Right cardiac atrium (tissue), 5 donors: Measurements from ENCODE around the gene DLG2. TPM values are rescaled to one million over a fixed set of nuclear protein-coding genes. Genes with fewer than 3 reads are reported as not detected.

Experiments used
- ATAC-seq, 2 donors: fragments of 200-7000 bp; cut with Tn5 transposase; one replicate each; pipeline versions ENCODE4 v1.8.0 to v1.9.1; 2020; ENCODE audit warnings: moderate library complexity in 2 of 2, mild to moderate bottlenecking in 1 of 2
- DNase-seq, 3 donors: peaks; one replicate each; pipeline ENCODE4 v3.0.0-alpha.2; 2020
- H3K27ac ChIP-seq: one replicate; pipeline ENCODE4 v1.5.1; 2013; ENCODE audit warnings: mild to moderate bottlenecking, low read length, control low read depth, moderate library complexity
- H3K27me3 ChIP-seq: one replicate; pipeline ENCODE4 v1.6.1; 2013; ENCODE audit not compliant: control insufficient read depth, insufficient read depth
- H3K4me1 ChIP-seq: one replicate; pipeline ENCODE4 v1.6.1; 2013; ENCODE audit warnings: low read length; ENCODE audit not compliant: control insufficient read depth, insufficient read depth
- H3K4me3 ChIP-seq: one replicate; pipeline ENCODE4 v1.5.1; 2013; ENCODE audit warnings: low read length, control low read depth
- H3K9me3 ChIP-seq: one replicate; pipeline ENCODE4 v1.6.1; 2013; ENCODE audit warnings: low read length; ENCODE audit not compliant: control insufficient read depth
- WGBS: extraction: QIAGEN DNeasy Blood & Tissue Kit; methylation state at CpG from one replicate; pipeline ENCODE4 v1.1.7; 2013; 5-methylcytosine and 5-hydroxymethylcytosine counted together
- intact Hi-C, 4 donors: fragments of 100-400 bp; cut with DNase I; formaldehyde crosslinking; loops; one replicate each; pipeline versions ENCODE4 v1.11.0 to v1.14.0; 2022 to 2023
- polyA plus RNA-seq: library from polyadenylated mRNA; stranded (reverse); fragments of 200-250 nt; gene quantifications from one replicate; pipeline ENCODE4 v1.2.3, GENCODE V29; 2013
- total RNA-seq, 4 donors: library from RNA; stranded (reverse); fragmentation: NEBNext Ultra II Directional; extraction: Animal tissue kit (Norgen Biotek cat#: 25700); gene quantifications; one replicate each; pipeline ENCODE4 v1.2.1, GENCODE V29; 2021
- donor health status: healthy with polysubstance abuse.
- donor health status: DM: no; HTN: yes; CAD: no.
- donor health status: DM: no; HTN: no; CAD: no.
- donor health status: DM: no; HTN: yes; CAD: no; lungs with severe emphysema.
- donor health status: DM: yes; HTN: yes; CAD: no.

The DLG2 gene
- total and polyA plus RNA-seq, 5 donors: 2.3 to 10.5 (median 9.4) TPM

DNA sequence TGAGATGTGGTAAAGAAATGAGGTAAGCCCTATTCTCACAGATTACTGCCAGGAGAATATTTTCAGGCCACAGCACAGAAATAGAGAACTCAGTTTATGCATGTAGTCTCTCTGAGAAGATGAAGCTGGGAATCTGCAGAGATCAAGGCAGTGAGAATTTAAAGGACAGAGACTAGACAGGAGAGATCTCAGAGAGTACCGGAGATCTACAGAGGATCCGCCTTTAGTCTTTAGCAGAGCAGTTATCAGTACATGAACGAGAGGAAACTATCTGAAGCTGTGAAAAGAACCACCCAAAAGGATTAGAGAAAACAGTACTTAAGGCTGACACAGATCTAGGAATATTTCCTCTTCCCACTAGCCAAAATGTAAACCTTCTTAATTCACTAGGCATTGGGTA lies 101.5 kb downstream of the DLG2 start:
- WGBS: 37% methylated on average over 3 of the region's 3 CpGs
- no peak for DNase-seq
- no peaks in the 10 kb centered on the region for H3K27me3 ChIP-seq
- intact Hi-C loops: no loop called here
- peaks cover 2% of the 10 kb centered on the region for H3K9me3 ChIP-seq
- peaks cover 3% of the 10 kb centered on the region for H3K4me1 ChIP-seq
- ATAC-seq: no peak
- no peak overlapping the region for H3K4me3 ChIP-seq
- H3K27ac ChIP-seq: no peak overlapping the region

DNA sequence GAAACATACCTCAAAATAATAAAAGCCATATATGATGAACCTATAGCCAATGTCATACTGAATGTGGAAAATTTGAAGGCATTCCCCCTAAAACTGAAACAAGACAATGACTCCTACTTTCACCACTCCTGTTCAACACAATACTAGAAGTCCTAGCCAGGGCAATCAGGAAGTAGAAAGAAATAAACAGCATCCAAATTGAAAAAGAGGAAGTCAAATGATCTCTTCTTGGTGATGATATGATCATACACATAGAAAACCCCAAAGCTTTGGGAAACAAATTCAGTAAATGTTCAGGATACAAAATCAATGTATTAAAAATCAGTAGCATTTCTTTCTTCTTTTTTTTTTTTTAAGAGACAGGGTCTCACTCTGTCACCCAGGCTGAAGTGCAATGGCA lies 109.9 kb downstream of the DLG2 start:
- no peaks in the 10 kb centered on the region for H3K27me3 ChIP-seq
- ATAC-seq: no peak
- no peak overlapping the region for H3K27ac ChIP-seq
- no peak overlapping the region for H3K4me3 ChIP-seq
- H3K4me1 ChIP-seq: no peaks in the 10 kb centered on the region
- DNase-seq: no peak
- intact Hi-C loops: no loop called here
- H3K9me3 ChIP-seq: no peaks in the 10 kb centered on the region

DNA sequence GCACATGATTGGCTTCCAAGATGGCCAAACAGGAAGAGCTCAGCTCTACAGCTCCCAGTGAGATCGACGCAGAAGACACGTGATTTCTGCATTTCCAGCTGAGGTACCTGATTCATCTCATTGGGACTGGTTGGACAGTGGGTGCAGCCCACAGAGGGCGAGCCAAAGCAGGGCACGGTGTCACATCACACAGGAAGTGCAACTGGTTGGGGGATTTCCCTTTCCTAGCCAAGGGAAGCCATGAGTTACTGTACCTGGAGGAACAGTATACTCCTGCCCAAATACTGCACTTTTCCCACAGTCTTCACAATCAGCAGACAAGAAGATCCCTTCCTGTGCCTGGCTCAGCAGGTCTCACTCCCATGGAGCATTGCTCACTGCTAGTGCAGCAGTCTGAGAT lies 131.2 kb downstream of the DLG2 start:
- intact Hi-C loops: no loop called here
- H3K27me3 ChIP-seq: no peaks in the 10 kb centered on the region

DNA sequence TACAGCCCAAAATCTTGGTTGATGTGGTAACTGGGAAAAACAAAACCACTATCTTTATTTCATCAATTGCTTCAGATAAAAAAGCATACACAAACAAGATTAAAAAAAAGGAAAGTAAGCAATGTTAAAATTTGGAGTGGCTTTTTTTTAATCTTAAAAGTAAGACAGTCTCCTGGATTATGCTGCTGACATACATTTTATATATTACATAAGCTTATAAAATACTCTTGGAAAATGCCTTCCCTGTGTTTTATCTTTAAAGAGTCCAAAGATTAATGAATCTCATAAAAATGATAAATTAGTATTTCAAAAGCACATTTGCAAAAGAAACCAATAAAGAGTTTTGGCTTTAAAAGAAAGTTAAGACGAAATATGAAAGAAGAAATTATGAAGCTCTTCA lies 132.7 kb downstream of the DLG2 start:
- no peak for DNase-seq
- H3K9me3 ChIP-seq: no peaks in the 10 kb centered on the region
- WGBS: 0% methylated on average over 1 of the region's 1 CpG
- no peak overlapping the region for H3K4me3 ChIP-seq
- no peak for ATAC-seq
- intact Hi-C loops: no loop called here
- no peak overlapping the region for H3K27ac ChIP-seq
- H3K4me1 ChIP-seq: no peaks in the 10 kb centered on the region
- no peaks in the 10 kb centered on the region for H3K27me3 ChIP-seq

More for the DNA sequence above, 131.2 kb downstream of the DLG2 start:
- DNase-seq: no peak
- Histone ChIP-seq H3K9me3 (no peaks in the 10 kb centered on the region), H3K4me3 (no peak overlapping the region), H3K27ac (no peak overlapping the region), H3K4me1 (no peaks in the 10 kb centered on the region)
- WGBS: 91% methylated on average over 5 of the region's 5 CpGs
- ATAC-seq: no peak

DNA sequence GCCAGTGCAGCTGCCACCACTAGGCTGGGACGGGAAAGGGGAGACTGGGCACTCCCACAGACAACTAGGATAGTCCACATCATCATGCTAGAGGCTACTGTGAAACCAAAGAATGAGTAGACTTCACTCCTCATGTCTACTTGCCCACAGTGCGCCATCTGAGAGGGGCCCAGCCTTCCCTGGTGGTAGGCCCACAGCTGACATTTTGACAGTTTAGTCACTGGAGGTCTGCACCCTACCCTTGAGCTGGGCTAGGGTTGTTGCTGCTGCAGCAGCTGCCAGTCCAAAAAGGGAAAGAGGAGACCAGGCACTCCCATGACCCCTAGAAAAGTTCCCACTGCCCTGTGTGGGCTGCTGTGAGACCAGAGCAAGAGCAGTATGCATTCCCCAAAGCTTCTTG lies 141.2 kb downstream of the DLG2 start:
- ATAC-seq (no peak), DNase-seq (no peak)
- H3K4me1 ChIP-seq: no peaks in the 10 kb centered on the region
- intact Hi-C loops: no loop called here
- no peaks in the 10 kb centered on the region for H3K9me3 ChIP-seq
- no peak overlapping the region for H3K4me3 ChIP-seq
- 87% methylated on average over 2 of the region's 2 CpGs for WGBS
- H3K27me3 ChIP-seq: no peaks in the 10 kb centered on the region
- H3K27ac ChIP-seq: no peak overlapping the region

DNA sequence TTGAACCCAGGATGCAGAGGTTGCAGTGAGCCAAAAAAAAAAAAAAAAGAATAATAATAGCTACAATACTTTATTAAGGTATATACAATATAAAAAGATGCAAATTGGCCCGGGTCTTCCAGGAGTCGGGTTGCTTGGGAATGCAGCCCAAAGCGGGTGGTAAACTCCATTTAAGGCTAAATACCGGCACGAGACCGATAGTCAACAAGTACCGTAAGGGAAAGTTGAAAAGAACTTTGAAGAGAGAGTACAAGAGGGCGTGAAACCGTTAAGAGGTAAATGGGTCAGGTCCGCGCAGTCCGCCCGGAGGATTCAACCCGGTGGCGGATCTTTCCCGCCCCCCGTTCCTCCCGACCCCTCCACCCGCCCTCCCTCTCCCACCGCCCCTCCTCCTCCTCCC lies 143.3 kb downstream of the DLG2 start:
- no peak for ATAC-seq
- Histone ChIP-seq H3K4me1 (no peaks in the 10 kb centered on the region), H3K9me3 (no peaks in the 10 kb centered on the region), H3K27me3 (no peaks in the 10 kb centered on the region), H3K27ac (no peak overlapping the region), H3K4me3 (no peak overlapping the region)
- no peak for DNase-seq
- WGBS: 94% methylated on average over 20 of the region's 20 CpGs
- intact Hi-C loops: no loop called here

DNA sequence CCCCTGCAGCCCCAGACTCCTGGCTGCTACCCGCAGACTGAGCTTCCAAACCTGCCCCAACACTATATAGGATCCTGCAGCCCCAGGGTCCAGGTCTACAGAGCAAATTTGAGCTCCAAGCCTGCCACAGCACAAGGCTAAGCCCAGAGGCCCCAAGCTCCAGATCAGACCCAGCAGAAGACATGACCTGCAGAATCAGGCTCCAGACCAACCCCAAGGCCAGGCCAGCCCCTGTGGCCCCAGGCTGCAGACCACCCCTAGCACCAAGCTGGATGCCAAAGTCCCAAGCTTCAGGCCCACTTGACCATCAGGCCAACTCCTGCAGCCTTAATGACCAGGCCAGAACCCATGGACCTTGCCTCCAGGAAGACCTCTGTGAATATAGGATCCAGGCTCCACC lies 145.3 kb downstream of the DLG2 start:
- no peak for ATAC-seq
- 92% methylated on average over 1 of the region's 1 CpG for WGBS
- H3K4me3 ChIP-seq: no peak overlapping the region
- H3K9me3 ChIP-seq: no peaks in the 10 kb centered on the region
- H3K27me3 ChIP-seq: no peaks in the 10 kb centered on the region
- H3K4me1 ChIP-seq: no peaks in the 10 kb centered on the region
- no peak for DNase-seq
- intact Hi-C loops: no loop called here
- no peak overlapping the region for H3K27ac ChIP-seq

DNA sequence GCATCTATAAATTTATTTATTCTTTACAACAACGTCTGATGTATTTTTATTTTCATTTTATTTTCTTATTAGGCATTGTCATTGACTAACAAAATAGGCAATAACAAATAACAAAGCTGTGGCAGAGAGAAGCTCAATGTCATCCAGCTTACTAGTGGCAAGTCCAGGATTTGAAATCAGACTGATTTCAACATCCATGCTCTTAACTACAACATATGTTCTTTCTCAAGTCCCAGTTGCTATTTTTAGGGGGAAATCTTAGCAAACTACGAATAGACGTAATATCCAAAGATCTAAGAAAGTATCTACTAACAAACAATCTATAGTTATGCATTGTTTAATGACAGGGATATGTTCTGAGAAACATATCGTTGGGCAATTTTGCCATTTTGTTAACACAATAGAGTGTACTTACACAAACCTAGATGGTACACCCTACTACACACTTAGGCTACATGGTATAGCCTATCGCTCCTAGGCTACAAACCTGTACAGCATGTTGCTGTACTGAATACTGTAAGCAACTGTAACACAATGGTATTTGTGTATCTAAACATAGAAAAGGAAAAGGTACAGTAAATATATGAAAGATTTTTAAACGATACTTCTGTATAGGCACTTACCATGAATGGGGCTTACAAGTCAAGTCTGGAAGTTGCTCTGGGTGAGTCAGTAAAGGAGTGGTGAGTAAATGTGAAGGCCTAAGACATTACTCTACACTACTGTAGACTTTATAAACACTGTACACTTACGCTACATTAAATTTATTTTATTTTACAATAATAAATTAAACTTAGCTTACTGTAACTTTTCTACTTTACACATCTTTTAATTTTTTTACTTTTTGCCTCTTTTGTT lies 151.3 kb downstream of the DLG2 start:
- 68% methylated on average over 7 of the region's 7 CpGs for WGBS
- no peaks in the 10 kb centered on the region for H3K9me3 ChIP-seq
- H3K4me3 ChIP-seq: no peak overlapping the region
- no peaks in the 10 kb centered on the region for H3K27me3 ChIP-seq
- H3K4me1 ChIP-seq: no peaks in the 10 kb centered on the region
- no peak for ATAC-seq
- DNase-seq: no peak
- intact Hi-C loops: no loop called here
- H3K27ac ChIP-seq: no peak overlapping the region

DNA sequence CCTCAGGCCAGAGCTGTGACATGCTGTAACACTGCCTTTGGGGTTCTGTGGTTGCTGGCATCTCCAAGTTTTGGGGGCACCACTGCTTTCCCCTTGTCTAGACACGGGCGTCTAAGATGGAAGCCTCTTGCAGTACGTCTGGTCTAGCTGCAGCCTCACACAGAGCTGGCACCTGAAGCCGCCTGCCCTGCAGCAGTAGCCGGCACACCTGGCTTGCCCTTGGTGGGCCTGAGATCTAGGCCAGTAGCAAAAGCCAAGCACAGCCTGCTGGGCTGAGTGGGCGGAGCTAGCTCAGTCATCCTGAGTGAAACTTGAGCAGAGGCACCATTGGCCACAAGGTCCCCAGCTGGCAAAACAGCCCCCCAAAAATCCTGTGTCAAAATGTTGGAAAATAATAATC lies 154.2 kb downstream of the DLG2 start:
- H3K4me1 ChIP-seq: no peaks in the 10 kb centered on the region
- ATAC-seq (no peak), DNase-seq (no peak)
- no peak overlapping the region for H3K4me3 ChIP-seq
- no peaks in the 10 kb centered on the region for H3K9me3 ChIP-seq
- no peak overlapping the region for H3K27ac ChIP-seq
- 95% methylated on average over 6 of the region's 6 CpGs for WGBS
- intact Hi-C loops: no loop called here
- no peaks in the 10 kb centered on the region for H3K27me3 ChIP-seq

DNA sequence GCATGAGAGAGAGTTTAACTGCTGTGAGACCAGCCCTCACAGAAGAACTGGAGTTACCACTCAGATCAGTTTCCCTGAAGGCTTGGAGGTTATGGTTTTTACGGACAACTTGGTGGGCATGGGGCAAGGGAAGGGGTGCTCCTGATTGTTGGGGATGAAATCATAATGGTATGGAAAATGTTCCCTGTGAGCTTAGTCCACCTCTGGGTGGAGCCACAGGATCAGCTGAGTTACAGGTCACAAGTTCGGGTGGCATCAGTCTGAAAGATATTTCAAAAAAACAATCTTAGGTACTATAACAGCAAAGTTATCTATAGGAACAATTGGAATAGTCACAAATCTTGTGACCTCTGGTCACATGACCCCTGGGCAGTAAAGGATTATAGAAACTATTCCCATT lies 162.9 kb downstream of the DLG2 start:
- H3K4me1 ChIP-seq: no peaks in the 10 kb centered on the region
- WGBS: 68% methylated on average over 2 of the region's 2 CpGs
- no peak overlapping the region for H3K27ac ChIP-seq
- ATAC-seq (no peak), DNase-seq (no peak)
- H3K9me3 ChIP-seq: no peaks in the 10 kb centered on the region
- intact Hi-C loops: no loop called here
- no peaks in the 10 kb centered on the region for H3K27me3 ChIP-seq
- H3K4me3 ChIP-seq: no peak overlapping the region

DNA sequence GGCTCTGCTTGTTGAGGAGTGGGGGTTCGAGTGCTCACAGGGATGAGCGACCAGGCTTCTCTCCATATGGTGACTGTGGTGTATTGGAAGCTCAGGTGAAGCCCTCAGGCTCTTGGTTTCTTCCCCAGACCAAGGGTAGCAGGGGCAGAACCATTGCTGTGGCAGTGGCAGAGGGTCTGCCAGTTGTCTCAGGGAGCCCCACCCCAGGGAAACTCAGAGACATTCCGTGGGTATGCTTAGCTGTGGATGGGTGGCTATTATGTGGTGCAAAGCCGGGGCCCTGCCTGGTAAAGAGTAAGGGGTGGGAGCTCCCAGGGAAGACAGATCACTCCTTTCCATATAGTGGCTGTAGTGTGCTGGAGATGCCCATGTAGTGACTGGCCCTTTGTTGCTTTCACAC lies 167.8 kb downstream of the DLG2 start:
- ATAC-seq: no peak
- Histone ChIP-seq H3K27me3 (no peaks in the 10 kb centered on the region), H3K4me1 (no peaks in the 10 kb centered on the region), H3K9me3 (no peaks in the 10 kb centered on the region), H3K4me3 (no peak overlapping the region), H3K27ac (no peak overlapping the region)
- intact Hi-C loops: no loop called here
- WGBS: 80% methylated on average over 4 of the region's 4 CpGs
- no peak for DNase-seq

DNA sequence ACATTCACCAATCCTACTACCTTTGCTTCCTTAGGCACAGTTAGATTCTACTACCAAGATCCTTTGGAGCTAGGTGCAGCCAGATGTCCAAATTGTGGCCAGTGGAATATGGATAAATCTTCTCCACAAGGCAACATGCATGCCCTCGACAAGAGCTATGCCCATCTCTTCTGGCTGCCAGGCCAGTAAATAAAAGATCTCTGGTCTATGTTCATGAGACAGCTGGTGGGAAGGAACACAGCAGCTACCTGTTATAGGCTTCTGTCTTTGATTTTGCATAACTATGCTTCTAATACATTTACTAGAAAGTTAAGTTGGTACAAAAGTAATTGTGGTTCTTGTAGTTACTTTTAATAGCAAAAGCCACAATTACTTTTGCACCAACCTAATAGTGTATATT lies 182.7 kb downstream of the DLG2 start:
- WGBS: 79% methylated on average over 1 of the region's 1 CpG
- DNase-seq (no peak), ATAC-seq (no peak)
- no peak overlapping the region for H3K4me3 ChIP-seq
- no peaks in the 10 kb centered on the region for H3K4me1 ChIP-seq
- intact Hi-C loops: no loop called here
- H3K27ac ChIP-seq: no peak overlapping the region
- no peaks in the 10 kb centered on the region for H3K27me3 ChIP-seq
- H3K9me3 ChIP-seq: no peaks in the 10 kb centered on the region
